ENCODE results near the gene MOB1B.

GRCh38 chr4:70984106-70984505, 81.9 kb downstream of the MOB1B start:
- TF ChIP-seq TAF1 (IDR thresholded peaks at IDR 0.05; ENCODE audit: low read depth, low read length) (no peak), POLR2A (IDR thresholded peaks at IDR 0.05; ENCODE audit: low read depth, low read length) (no peak), POLR2AphosphoS5 (IDR thresholded peaks at IDR 0.05; ENCODE audit: low read depth, low read length) (no peak)

Data from GM12891 (cell line).